Nephron progenitor cell (in vitro differentiated cells): Measurements from ENCODE around the gene KCNB1.

Source experiments
- DNase-seq: peaks from one replicate; pipeline ENCODE4 v3.0.0; 2021
- H3K27ac Mint-ChIP-seq: 2 replicates; pipeline ENCODE4 v1.8.0; 2021; ENCODE audit warnings: mild to moderate bottlenecking, moderate library complexity, mixed read lengths
- H3K27me3 Mint-ChIP-seq: 2 replicates; pipeline ENCODE4 v1.8.0; 2021; ENCODE audit warnings: mild to moderate bottlenecking, low read depth, mixed read lengths; ENCODE audit not compliant: poor library complexity
- H3K36me3 Mint-ChIP-seq: 2 replicates; pipeline ENCODE4 v1.8.0; 2021; ENCODE audit warnings: low read depth, mixed read lengths
- H3K4me1 Mint-ChIP-seq: 2 replicates; pipeline ENCODE4 v1.8.0; 2021; ENCODE audit warnings: mixed read lengths
- H3K4me3 Mint-ChIP-seq: 2 replicates; pipeline ENCODE4 v1.8.0; 2021; ENCODE audit warnings: mild to moderate bottlenecking, moderate library complexity, mixed read lengths
- H3K9me3 Mint-ChIP-seq: 2 replicates; pipeline ENCODE4 v1.8.0; 2021; ENCODE audit warnings: mild to moderate bottlenecking, moderate library complexity, mixed read lengths
- TF ChIP-seq, protein P1 (sequence below): fragments of 200-600 bp; sonication (generic); IDR thresholded peaks from 2 replicates; pipeline ENCODE4 v1.5.0; 2021; ENCODE audit warnings: antibody characterized with exemption

Gene KCNB1

DNA sequence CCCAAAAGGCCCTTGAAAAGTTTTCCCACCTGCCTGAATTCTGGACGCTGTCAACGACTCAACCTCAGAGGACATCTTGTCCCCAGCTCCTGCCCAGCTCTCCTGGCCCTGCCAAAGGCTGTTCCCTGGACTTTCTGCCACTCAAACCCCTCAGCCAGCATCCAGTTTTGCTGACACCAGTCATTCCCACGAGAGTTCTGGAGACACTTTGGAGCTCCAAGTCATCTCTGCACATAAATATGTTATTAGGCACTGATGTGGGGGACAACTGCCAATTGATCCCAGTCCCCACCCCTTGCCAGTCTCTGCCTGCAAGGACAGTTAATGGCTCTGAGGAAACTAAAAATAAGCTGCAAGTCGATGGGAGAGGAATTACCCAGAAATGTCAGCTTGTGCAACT lies 38.9 kb upstream of the KCNB1 start:
- peaks cover 11% of the 10 kb centered on the region for H3K27me3 Mint-ChIP-seq

GRCh38 chr20:49519777-49520359 lies 37.4 kb upstream of the KCNB1 start:
- Mint-ChIP-seq H3K27ac (no peak overlapping the region), H3K27me3 (peaks cover 11% of the 10 kb centered on the region), H3K4me3 (no peak overlapping the region), H3K4me1 (peaks cover 16% of the 10 kb centered on the region), H3K9me3 (peaks cover 4% of the 10 kb centered on the region), H3K36me3 (peaks cover 41% of the 10 kb centered on the region)
- DNase-seq = no peak
- TF ChIP-seq, protein P1, sequence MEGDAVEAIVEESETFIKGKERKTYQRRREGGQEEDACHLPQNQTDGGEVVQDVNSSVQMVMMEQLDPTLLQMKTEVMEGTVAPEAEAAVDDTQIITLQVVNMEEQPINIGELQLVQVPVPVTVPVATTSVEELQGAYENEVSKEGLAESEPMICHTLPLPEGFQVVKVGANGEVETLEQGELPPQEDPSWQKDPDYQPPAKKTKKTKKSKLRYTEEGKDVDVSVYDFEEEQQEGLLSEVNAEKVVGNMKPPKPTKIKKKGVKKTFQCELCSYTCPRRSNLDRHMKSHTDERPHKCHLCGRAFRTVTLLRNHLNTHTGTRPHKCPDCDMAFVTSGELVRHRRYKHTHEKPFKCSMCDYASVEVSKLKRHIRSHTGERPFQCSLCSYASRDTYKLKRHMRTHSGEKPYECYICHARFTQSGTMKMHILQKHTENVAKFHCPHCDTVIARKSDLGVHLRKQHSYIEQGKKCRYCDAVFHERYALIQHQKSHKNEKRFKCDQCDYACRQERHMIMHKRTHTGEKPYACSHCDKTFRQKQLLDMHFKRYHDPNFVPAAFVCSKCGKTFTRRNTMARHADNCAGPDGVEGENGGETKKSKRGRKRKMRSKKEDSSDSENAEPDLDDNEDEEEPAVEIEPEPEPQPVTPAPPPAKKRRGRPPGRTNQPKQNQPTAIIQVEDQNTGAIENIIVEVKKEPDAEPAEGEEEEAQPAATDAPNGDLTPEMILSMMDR = no peak

More for the DNA sequence above, 38.9 kb upstream of the KCNB1 start:
- Mint-ChIP-seq H3K4me1 (peaks cover 16% of the 10 kb centered on the region), H3K4me3 (no peak overlapping the region), H3K27ac (no peak overlapping the region), H3K36me3 (peaks cover 54% of the 10 kb centered on the region), H3K9me3 (peaks cover 6% of the 10 kb centered on the region)
- TF ChIP-seq, protein P1 = no peak
- DNase-seq = no peak

DNA sequence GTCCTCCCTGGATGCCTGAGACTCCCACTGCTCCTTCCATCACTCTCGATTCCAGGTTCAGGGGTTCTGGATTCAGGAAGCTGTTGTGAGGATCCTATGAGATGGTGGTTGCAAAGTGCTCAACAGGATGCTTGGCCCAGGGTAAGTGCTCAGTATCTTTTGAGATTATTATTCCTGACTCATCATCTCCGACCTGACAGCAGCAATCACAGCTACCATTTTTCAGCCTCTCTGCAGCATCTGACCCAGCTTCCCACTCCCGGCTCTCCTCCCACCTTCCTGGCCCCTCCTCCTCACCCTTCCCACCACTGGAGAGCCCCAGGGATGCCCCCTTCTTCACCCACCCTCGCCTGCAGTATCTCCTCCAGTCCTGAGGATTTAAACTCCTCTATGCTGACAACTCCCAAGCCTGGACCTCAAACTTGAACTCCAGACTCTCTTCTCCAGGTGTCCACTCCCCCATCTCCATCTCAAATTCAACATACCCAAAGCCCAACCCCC lies 36.8 kb upstream of the KCNB1 start:
- Mint-ChIP-seq H3K4me1 (peaks cover 16% of the 10 kb centered on the region), H3K27me3 (peaks cover 11% of the 10 kb centered on the region), H3K36me3 (peaks cover 35% of the 10 kb centered on the region), H3K9me3 (no peaks in the 10 kb centered on the region), H3K27ac (no peak overlapping the region), H3K4me3 (no peak overlapping the region)
- no peak for DNase-seq
- TF ChIP-seq, protein P1 = no peak

DNA sequence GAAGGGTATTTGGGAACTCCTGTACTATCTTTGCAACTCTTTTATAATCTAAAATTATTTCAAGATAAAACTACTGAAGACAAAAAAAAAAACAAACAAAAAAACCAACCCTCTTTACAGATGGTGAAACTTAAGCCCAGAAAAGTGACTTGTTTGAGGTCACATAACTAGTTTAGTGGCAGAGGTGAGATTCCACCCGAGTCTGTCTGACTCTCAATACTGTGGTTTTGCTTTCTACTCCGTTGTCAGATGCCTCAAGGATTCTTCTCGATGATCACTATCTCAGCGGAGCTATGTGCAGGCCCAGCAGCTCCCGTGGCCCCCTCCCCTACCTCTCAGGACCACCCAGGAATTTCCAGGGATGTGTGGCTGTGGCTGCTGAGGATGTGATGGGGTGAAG lies 36.1 kb upstream of the KCNB1 start:
- Mint-ChIP-seq H3K36me3 (peaks cover 28% of the 10 kb centered on the region), H3K4me3 (no peak overlapping the region), H3K4me1 (peaks cover 16% of the 10 kb centered on the region), H3K27me3 (peaks cover 12% of the 10 kb centered on the region), H3K9me3 (no peaks in the 10 kb centered on the region), H3K27ac (no peak overlapping the region)
- TF ChIP-seq, protein P1 = no peak
- DNase-seq = no peak

GRCh38 chr20:49517805-49518100 lies 35.3 kb upstream of the KCNB1 start:
- DNase-seq = no peak
- no peak overlapping the region for H3K27ac Mint-ChIP-seq
- peaks cover 17% of the 10 kb centered on the region for H3K27me3 Mint-ChIP-seq
- H3K4me3 Mint-ChIP-seq = no peak overlapping the region
- H3K4me1 Mint-ChIP-seq = peaks cover 16% of the 10 kb centered on the region
- peaks cover 20% of the 10 kb centered on the region for H3K36me3 Mint-ChIP-seq
- TF ChIP-seq, protein P1 = no peak
- H3K9me3 Mint-ChIP-seq = no peaks in the 10 kb centered on the region
